ENCODE measurements around the gene HHIP. TPM values are rescaled to one million over a fixed set of nuclear protein-coding genes. Genes with fewer than 3 reads are reported as not detected.

HHIP gene
- total RNA-seq, 1 donor from 2014 or later: 0.25 TPM

- no peak for TF ChIP-seq CTCF (IDR thresholded peaks at IDR 0.05)
- no peak for TF ChIP-seq POLR2AphosphoS5 (IDR thresholded peaks at IDR 0.05; ENCODE audit: insufficient read depth in 1 of 2, low read depth in 1 of 2)
- no peak for TF ChIP-seq POLR2A (IDR thresholded peaks at IDR 0.05)
- H3K4me1 ChIP-seq: no peaks in the 10 kb centered on the region
- intact Hi-C loops (cut with DNase I): no loop called here
- no peaks in the 10 kb centered on the region for H3K36me3 ChIP-seq
- H3K27me3 ChIP-seq: no peaks in the 10 kb centered on the region
- H3K9me3 ChIP-seq: no peaks in the 10 kb centered on the region
- DNase-seq (ENCODE audit: extremely low spot score in 2 of 2): no peak
- no peak overlapping the region for H3K27ac ChIP-seq
- H3K4me3 ChIP-seq: no peak overlapping the region
Observed at GRCh38 chr4:144696376-144696775, 50.4 kb downstream of the HHIP start.

GRCh38 chr4:144699565-144699964, 53.6 kb downstream of the HHIP start:
- Histone ChIP-seq H3K27me3 (no peaks in the 10 kb centered on the region), H3K4me3 (no peak overlapping the region), H3K9me3 (no peaks in the 10 kb centered on the region), H3K36me3 (no peaks in the 10 kb centered on the region), H3K27ac (no peak overlapping the region), H3K4me1 (no peaks in the 10 kb centered on the region)
- intact Hi-C loops (cut with DNase I): no loop called here
- no peak for TF ChIP-seq POLR2AphosphoS5 (IDR thresholded peaks at IDR 0.05; ENCODE audit: insufficient read depth in 1 of 2, low read depth in 1 of 2)
- no peak for TF ChIP-seq POLR2A (IDR thresholded peaks at IDR 0.05)
- no peak for TF ChIP-seq CTCF (IDR thresholded peaks at IDR 0.05)
- DNase-seq (ENCODE audit: extremely low spot score in 2 of 2): no peak

GRCh38 chr4:144701683-144702233, 55.8 kb downstream of the HHIP start:
- TF ChIP-seq POLR2A (IDR thresholded peaks at IDR 0.05) (no peak), CTCF (IDR thresholded peaks at IDR 0.05) (no peak), POLR2AphosphoS5 (IDR thresholded peaks at IDR 0.05; ENCODE audit: insufficient read depth in 1 of 2, low read depth in 1 of 2) (no peak)
- no peak overlapping the region for H3K4me3 ChIP-seq

GRCh38 chr4:144703494-144703893, 57.5 kb downstream of the HHIP start:
- Histone ChIP-seq H3K36me3 (no peaks in the 10 kb centered on the region), H3K27ac (no peak overlapping the region), H3K9me3 (no peaks in the 10 kb centered on the region), H3K4me3 (no peak overlapping the region), H3K4me1 (no peaks in the 10 kb centered on the region), H3K27me3 (no peaks in the 10 kb centered on the region)
- intact Hi-C loops (cut with DNase I): no loop called here
- DNase-seq (ENCODE audit: extremely low spot score in 2 of 2): no peak
- TF ChIP-seq POLR2A (IDR thresholded peaks at IDR 0.05) (no peak), CTCF (IDR thresholded peaks at IDR 0.05) (no peak), POLR2AphosphoS5 (IDR thresholded peaks at IDR 0.05; ENCODE audit: insufficient read depth in 1 of 2, low read depth in 1 of 2) (no peak)

More at GRCh38 chr4:144701683-144702233, 55.8 kb downstream of the HHIP start:
- Histone ChIP-seq H3K36me3 (no peaks in the 10 kb centered on the region), H3K27me3 (no peaks in the 10 kb centered on the region), H3K4me1 (no peaks in the 10 kb centered on the region), H3K9me3 (no peaks in the 10 kb centered on the region), H3K27ac (no peak overlapping the region)
- no peak for DNase-seq (ENCODE audit: extremely low spot score in 2 of 2)
- intact Hi-C loops (cut with DNase I): no loop called here
